M059J (cell line): Measurements from ENCODE around the gene SH2D5. TPM values are rescaled to one million over a fixed set of nuclear protein-coding genes. Genes with fewer than 3 reads are reported as not detected.
A peak's percentile ranks its signal among the peaks of the same experiment; 100 is the strongest.

Source experiments
- DNase-seq: peaks from one replicate; pipeline ENCODE4 v3.0.0-alpha.2; 2012; ENCODE audit warnings: low read depth
- total RNA-seq: library from RNA; depleted of rRNA; stranded (reverse); fragments of >200 nt; shearing (Covaris generic); gene quantifications from 2 replicates; pipeline ENCODE4 v1.2.3, GENCODE V29; 2014; rRNA removed

The SH2D5 gene
- 1.1 and 2.1 TPM in 2 replicates for total RNA-seq

DNA sequence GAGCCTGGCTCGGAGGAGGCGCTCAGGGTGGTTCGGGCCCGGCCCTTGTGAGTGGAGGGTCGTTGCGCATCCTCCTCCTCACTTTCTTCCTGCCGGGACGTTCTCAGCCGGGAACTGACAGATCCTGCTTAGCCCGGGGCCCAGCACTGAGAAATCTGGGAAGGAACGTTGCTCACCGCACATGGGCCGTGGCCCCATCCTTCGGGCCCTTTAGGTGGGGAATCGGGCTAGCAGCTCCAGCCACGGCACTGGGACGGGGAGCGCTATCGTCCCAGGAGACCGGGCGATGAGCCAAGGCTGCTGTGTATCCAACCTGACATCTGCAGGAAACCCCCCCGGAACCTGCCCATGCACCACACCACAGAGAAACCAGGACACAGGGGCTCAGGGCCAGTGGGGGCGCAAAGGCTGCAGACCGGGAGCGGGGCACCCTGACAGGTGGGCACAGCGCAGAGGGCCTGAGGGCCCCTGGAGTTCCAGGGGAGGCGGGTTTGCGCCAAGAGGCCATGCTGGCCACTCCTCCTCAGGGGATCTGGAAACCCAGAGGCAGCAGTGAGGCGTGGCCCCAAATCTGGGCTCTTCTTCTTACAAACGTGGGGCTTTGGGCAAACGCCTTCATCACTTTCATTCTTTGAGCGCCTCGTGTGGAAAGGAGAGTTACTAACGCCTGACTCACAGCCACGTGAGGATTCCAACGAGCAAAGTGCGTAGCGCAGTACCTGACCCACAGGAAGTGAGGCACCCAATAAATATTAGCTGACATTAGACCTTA lies at the start of gene SH2D5:
Gene SH2D5 (minus strand): TSS at position 116 of the 772 bp plus-strand sequence. CDS start 4,659 bp downstream, outside the sequence.
- DNase-seq, result peak; percentile 100

DNA sequence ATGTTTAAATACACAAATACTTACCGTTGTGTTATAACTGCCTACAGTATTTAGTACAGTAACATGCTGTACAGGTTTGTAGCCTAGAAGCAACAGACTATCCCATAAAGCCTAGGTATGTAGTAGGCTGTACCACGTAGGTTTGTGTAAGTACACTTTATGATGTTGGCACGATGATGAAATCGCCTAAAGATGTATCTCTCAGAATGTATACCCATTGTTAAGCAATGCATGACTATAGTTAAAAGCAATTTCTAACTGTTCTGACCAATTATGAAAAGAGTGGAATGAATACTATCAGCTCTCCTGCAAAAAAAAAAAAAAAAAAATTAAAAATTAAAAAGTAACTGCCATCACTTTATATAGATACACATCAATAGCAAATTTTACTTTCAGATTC lies 43.2 kb upstream of the SH2D5 start:
- DNase-seq, result no peak

DNA sequence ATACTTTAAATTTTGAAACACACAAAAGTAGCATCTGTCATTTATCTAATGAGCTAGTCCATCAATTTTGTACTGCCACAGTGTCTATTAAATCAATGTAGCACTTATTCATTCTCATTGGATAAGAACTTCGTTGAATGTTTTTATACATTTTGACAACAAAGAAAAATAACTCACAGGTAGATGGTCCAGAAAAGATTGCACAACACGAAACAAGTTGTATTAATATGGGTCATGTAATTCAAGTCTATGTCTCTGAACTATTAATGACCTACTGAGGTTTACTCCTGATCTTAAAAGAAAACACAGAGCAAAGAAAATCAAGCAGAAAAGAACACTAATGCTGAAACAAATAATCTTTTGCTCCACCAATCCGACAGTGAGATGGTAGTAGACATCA lies 39.3 kb upstream of the SH2D5 start:
- no peak for DNase-seq

DNA sequence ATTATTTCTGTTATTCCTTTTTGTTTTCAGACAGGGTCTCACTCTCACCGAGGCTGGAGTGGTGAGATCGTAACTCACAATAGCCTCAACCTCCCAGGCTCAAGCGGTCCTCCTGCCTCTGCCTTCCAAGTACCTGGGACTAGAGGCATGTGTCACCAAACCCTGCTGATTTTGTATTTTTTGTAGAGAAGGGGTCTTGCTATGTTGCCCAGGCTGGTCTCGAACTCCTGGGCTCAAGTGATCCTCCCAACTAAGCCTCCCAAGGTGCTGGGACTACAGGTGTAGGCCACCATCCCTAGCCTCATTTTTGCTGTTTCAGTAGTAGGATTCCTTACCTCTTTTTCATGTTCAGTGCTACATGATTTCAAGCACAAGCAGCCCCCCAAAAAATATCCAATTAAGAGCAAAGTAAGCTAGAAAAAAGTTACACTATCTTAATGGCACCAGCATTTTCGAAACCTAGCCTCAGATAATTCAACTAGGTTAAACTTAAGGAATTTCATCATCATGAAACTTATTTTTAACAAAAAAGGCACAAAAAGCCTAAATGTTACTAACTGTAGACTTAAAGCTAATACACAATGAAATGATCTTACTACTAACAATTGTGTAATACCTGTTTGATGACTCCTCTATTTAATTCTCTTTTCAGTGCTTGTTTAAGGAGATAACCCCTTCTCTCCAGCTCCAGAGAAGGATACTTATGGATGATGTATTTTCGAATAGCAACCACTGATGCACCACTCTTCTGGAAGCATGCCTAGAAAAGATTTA lies 38.0 kb upstream of the SH2D5 start:
- no peak for DNase-seq

DNA sequence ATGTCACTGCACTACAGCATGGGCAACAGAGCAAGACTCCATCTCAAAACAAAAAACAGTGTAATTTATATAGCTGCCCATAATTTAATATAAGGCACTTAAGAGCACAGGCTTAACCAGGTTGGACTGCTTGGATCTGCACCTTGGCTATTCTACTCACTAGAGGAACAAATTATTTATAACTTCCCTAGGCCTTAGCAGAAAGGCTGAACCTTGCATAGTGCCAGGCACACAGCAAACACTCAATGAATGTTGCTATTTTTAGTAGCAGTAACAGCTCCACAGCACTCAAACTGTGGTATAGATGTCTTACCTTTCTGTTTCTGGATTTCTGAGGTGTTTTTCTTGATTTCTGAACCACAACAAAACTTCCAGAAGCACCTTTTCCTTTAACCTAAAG lies 34.8 kb upstream of the SH2D5 start:
- DNase-seq, result no peak

DNA sequence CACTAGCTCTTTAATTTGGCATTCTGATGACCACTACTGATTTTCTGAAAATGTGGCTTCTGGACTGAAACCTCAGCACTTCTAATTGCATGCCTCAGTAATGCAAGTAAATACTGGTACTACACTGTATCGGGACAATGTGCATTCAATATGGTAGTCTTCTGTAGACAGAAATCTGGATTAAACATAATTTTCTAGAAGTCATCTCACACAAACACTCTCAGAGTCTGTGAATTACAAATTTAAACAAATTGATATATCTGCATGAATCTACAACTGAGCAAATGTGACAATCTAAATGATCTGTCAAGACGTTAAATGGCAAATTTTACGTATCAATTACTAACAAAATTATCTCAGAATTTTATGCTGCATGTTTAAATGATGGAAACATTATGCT lies 30.9 kb upstream of the SH2D5 start:
- DNase-seq, result no peak

DNA sequence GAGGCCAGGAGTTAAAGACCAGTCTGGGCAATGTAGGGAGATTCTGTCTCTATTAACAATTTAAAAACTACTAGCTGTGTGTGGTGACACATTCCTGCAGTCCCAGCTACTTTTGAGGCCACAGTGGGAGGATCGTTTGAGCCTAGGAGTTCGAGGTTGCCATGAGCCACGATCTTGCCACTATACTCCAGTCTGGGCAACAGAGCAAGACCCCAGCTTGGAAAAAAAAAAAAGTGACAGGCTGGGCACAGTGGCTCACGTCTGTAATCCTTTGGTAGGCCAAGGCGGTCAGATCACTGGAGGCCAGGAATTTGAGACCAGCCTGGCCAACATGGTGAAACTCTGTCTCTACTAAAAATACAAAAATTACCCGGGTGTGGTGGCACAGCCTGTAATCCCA lies 27.8 kb upstream of the SH2D5 start:
- no peak for DNase-seq

DNA sequence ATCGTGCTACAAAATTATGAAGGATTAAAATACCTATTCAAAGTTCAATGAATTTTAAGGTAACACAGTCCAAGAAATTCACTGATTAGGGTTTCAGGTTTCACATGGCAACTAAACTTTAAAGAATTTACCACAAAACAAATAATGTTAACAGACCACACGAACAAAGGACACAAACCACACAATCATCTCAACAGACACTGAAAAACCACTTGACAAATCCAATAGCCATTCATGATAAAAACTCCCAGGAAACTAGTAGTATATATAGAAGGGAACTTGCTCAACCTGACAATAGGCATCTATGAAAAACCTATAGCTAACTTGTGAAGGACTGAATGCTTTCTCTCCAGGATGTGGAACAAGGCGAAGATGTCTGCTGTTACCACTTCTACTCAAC lies 21.1 kb upstream of the SH2D5 start:
- DNase-seq, result peak; percentile 68

DNA sequence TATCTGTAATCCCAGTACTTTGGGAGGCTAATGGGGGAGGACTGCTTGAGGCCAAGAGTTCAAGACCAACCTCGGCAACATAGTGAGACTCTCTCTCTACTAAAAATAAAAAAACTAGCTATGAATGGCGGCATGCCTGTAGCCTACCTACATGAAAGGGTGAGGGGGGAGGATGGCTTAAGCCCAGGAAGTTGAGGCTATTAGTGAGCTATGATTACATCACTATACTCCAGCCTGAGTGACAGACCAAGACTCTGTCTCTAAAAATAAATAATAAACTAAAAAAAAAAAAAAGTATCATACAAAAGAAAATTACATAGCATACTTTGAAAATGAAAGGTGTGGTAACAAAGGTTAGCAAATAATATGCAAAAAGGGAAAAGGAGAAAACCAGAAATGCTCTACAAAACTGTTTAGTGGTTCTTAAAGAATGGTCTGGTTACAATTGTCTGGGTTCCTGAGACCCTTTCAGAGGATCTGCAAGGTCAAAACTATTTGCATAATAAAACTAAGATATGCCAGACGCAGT lies 19.0 kb upstream of the SH2D5 start:
- no peak for DNase-seq

DNA sequence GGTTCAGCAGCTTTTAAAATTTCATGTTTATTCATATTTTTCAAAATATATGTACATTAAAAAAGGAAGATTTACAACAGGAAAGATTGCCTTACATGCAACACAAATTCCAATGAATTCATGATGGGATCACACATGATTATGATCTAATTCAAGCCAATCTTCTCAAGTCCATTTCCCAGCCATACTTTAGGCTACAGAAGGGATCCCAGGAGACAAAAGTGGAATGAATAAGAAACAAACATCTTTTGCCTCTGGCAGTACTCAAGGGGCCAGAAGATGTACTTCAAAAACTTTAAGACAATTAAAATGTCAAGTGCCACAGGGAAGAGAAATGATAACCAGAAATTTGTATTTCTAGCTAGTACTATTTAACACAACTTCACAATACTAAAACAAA lies 10.2 kb upstream of the SH2D5 start:
- DNase-seq, result no peak

DNA sequence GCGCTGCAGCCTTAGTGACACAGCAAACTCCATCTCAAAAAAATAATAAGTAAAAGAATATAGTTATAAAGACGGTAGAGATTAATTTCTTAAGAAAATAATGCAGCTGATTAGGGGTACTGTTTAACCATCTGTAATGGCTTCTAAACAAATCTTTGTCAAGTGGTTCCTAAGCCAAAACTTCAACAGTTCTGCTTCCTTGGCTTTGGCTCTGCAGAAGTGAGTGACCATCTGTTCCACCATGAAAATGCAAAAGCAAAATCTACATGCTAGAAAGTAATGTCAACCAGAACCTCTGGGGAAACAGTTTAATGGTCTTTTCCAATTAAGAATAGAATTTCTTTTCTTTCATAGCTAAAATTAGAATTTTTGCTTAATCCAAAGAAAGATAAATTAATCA lies 8.3 kb upstream of the SH2D5 start:
- DNase-seq, result no peak

DNA sequence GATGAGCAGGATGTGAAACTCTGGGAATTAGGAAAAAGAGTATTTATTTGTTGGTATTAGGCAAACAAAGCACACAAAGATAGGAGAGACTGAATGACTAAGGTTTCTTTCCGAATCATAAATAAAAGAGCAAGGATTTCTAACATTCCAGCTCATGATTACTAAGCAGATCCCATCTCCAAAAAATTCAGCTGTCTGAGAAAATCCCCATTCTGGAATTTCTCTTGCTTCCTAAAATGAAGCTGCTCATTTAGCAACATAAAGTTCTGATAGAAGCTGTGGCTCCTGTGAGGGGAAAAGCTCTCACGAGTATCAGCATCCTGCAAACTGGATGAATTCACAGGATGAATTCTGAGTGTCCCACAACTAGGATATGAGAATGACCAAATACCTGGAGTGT lies 6.7 kb upstream of the SH2D5 start:
- peak; percentile 45 for DNase-seq

DNA sequence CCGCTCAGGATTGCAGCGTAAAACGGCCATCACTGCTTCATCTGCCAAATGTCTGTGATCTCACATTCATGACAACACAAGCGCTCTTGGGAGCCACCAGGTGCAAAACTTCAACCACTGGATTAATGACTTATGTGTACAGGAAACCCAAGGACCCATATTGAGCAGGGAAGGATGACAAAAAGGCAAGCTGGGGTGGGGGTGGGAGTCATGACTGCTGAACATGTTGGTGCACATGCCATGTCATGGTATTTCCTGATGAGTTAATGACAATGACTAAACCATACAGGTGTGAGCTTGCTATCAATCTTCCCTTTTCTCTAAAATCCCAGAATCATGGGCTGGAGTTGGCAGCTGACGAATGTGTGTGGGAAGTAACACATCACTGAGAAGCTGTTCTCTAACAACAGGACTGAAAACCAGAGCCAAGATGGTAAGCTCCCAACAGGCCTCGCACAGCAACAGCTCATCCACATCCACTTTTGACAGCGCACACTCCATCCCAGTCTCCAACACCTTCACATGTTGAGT lies 3.1 kb upstream of the SH2D5 start:
- DNase-seq, result peak; percentile 15

DNA sequence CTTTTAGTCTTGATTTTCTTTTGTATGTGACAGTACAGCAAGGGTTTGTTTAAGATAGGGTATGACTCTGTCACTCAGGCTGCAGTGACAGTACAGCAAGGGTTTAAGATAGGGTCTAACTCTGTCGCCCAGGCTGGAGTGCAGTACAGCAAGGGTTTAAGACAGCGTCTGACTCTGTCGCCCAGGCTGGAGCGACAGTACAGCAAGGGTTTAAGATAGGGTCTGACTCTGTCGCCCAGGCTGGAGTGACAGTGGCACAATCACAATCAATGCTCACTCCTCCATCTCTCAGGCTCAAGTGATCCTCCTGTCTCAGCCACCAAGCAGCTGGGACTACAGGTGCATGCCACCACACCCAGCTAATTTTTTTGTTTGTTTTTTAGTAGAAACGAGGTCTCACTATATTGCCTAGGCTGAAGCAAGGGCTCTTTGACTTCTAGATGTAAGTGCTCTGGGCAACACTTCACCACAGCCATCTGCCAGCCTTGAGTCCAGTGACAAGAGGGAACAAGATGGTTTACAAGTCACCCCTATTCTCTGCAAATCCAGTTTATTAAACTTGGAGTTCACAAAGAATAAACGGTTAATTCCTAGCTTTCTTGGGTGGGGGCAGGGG lies 965 bp upstream of the SH2D5 start:
- peak; percentile 24 for DNase-seq

DNA sequence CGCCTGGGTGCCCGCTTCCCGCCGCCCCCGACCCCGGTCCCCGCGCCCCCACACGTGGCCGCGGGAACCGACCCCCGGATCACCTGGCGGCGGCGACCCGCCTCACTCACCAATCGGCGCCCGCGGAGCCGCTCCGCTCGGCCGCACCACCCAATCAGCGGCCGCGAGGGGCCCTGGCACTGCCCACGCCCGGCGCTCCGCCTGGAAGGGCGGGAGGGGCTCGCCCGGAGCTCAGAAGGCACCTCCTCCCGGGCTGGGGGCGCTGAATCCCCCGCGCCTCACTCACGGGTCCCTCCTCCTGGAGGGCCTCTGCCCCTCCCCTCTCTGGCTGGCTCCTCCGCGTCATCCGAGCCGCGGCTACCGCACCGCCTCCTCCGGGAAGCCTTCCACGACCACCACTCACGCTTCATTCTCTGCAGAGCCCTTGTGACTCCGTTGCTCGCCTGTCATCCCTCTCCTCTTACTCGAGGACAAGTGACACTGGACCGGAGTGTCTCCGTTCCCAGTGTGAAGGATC lies 374 bp downstream of the SH2D5 start:
- DNase-seq, result peak; percentile 70

DNA sequence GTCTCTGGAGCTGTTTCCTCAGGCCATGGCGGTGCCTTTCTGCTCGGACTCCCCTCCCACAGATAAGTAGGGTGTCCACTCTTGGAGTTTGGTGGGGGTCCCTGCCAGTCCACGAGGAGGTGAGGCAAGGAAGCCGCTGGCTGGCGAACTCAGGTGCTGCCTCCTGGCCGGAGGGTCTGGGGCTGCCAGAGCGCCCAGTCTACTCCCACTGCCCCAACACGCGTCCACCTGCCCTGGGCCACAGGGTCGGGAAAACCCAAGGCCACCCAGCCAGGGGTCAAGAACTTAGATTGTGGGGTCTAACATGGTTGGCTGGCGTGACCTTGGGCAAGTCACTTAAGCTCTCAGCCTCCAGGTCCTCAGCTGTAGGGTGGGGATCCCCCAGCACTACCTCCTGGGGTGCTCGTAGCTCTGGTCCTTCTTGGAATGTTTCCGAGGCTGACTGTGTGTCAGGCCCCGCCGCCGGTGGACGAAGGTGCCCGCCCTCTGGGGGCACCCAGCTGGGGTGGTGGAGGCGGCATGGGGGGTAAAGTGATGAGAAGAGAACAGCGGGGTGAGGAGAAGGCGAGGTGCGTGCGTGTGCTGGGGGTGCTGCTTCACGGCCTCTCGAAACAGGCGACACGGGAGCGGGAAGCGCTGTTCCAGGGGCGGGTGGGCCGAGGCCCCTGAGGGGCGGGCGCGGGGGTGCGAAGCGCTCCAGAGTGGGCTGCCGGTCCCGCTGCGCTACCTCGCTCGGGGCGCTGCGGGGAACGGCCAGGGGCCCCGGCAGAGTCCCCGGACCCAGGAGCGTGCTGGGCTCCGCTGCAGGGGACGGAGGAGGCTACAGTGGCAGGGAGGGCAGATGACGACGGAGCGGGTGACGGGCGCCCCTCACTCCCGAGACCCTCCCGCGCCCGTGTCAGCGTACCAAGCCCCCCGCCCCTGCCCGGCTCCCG lies 1.2 kb downstream of the SH2D5 start:
- no peak for DNase-seq

DNA sequence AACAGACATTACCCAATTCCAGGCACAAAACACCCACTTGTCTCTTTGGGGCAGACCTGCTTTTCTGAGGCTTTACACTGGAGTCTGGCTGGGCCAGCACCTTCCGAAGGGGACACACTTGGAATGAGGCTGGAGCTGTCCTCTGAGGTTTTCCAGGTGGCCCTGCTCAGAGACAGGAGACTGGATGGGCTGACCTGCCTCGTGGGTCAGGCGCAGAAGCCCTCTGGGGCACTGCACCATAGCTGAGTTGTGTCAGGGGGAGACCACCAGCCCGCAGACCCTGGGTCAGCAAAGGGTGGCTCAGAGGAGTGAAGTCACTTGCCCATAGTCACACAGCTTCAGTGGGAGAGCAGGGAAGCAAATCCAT lies 1.8 kb downstream of the SH2D5 start:
- DNase-seq, result no peak

DNA sequence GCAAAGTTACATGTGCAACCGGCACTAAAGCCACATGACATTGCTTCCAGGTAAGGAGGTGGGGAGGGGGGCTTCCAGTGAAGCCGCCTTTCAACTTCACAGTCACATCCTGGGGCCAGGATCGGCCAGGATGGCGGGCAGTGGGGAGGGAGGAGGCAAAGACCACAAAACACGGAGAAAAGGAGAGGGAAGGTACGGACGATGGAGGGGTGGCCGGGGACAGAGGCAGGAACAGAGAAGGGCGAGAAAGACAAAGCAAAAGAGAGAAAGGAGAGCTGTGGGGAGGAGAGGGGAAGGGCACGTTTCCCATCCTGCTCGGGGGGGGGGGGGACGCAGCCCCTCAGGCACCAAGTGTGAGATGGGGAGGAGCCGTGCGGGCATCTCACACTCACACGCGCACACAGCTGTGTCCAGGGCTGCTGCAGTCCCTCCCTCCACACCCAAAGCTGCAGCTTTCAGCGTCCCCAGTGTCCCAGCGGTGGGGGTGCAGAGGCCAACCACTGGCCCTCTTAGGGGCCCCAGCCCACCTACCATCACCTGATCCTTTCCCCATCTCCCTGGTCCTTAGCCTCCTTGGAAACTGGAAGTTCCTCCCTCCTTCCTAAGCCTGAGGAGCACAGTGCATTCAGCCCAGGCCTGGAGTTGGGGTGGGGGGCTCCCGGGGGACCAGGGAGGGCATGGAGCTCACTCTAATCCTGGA lies 2.4 kb downstream of the SH2D5 start:
- no peak for DNase-seq

DNA sequence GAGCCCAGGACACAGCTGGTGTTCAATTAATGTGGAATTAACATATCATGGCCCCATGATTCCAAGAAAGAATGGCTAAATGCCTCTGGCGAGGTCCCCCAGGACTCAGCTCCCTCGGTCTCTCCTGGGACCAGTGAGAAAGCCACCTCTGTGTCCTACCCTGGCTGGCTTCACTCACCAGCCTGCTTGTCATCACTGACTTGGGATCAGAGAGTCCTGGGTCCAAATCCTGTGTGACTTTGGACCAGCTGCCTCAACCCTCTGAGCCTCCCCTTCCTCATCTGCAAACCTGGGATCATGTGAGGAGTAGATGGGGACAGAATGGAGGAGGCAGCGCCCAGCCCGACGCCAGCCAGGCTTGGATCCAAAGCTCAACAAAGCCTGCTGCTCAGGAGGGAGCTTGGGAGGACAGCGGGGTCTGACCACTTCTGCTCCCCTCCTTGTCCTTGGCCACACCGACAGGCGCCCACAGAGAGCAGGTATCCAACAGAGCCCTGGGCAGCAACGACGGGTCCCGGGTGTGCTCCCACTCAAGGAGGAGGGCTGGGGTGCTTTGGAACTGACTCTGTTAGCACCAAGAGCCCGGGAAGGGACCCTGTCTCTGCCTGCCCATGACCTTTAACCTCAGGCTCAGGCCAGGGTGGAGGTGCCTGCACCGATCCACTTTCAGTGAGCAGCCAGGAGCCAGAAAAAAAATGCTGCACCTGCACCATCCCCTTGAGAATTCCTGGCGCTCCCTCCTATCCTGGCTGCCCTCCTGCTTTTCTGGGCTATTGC lies 3.2 kb downstream of the SH2D5 start:
- DNase-seq, result no peak
